GM23338 (cell line): Measurements from ENCODE around the gene AMBP. TPM values are rescaled to one million over a fixed set of nuclear protein-coding genes. Genes with fewer than 3 reads are reported as not detected.

ENCODE experiments used
- ATAC-seq: fragments of 200-7000 bp; cut with Tn5 transposase; 3 replicates; pipeline ENCODE4 v1.9.1; 2020
- DNase-seq: peaks from one replicate; pipeline ENCODE4 v3.0.0-alpha.2; 2015; ENCODE audit warnings: low spot score
- H2AFZ ChIP-seq: fragments of 200-600 bp; sonication (generic); 2 replicates; pipeline ENCODE4 v1.8.0; 2016; ENCODE audit warnings: antibody characterized with exemption, mild to moderate bottlenecking, moderate library complexity
- H3F3A ChIP-seq: fragments of 200-600 bp; sonication (generic); replicated peaks from 2 replicates; pipeline ENCODE4 v1.8.0; 2017; ENCODE audit warnings: antibody characterized with exemption, mixed run types, low read depth
- H3K27ac ChIP-seq: fragments of 200-600 bp; sonication (generic); 2 replicates; pipeline ENCODE4 v1.6.1; 2016; ENCODE audit warnings: low read depth
- H3K27me3 ChIP-seq: fragments of 200-600 bp; sonication (generic); 2 replicates; pipeline ENCODE4 v1.8.0; 2016; ENCODE audit warnings: mild to moderate bottlenecking, mixed run types, moderate library complexity; ENCODE audit not compliant: insufficient read depth
- H3K36me3 ChIP-seq: fragments of 200-600 bp; sonication (generic); 2 replicates; pipeline ENCODE4 v1.8.0; 2016; ENCODE audit warnings: mild to moderate bottlenecking; ENCODE audit not compliant: insufficient read depth
- H3K4me1 ChIP-seq: fragments of 200-600 bp; sonication (generic); 2 replicates; pipeline ENCODE4 v1.8.0; 2016; ENCODE audit warnings: mild to moderate bottlenecking, moderate library complexity; ENCODE audit not compliant: insufficient read depth
- H3K4me2 ChIP-seq: fragments of 200-600 bp; sonication (generic); 2 replicates; pipeline ENCODE4 v1.7.1; 2017; ENCODE audit warnings: mixed run types
- H3K4me3 ChIP-seq: fragments of 200-600 bp; sonication (generic); 2 replicates; pipeline ENCODE4 v1.6.1; 2016; ENCODE audit warnings: mixed run types
- H3K79me2 ChIP-seq: fragments of 200-600 bp; sonication (generic); replicated peaks from 2 replicates; pipeline ENCODE4 v1.8.0; 2017; ENCODE audit warnings: mild to moderate bottlenecking; ENCODE audit not compliant: insufficient read depth
- H3K9me2 ChIP-seq: fragments of 200-600 bp; sonication (generic); 2 replicates; pipeline ENCODE4 v1.8.0; 2017; ENCODE audit not compliant: insufficient read depth
- H4K20me1 ChIP-seq: fragments of 200-600 bp; sonication (generic); replicated peaks from 2 replicates; pipeline ENCODE4 v1.8.0; 2017; ENCODE audit warnings: mild to moderate bottlenecking; ENCODE audit not compliant: insufficient read depth
- H3K27ac Mint-ChIP-seq: 2 replicates; pipeline ENCODE4 v1.8.0; 2020; ENCODE audit warnings: inconsistent platforms, mild to moderate bottlenecking, moderate library complexity, mixed read lengths
- H3K27me3 Mint-ChIP-seq: 3 replicates; pipeline ENCODE4 v1.8.0; 2022; ENCODE audit warnings: low read depth, mild to moderate bottlenecking, moderate library complexity, mixed read lengths, inconsistent platforms; ENCODE audit not compliant: insufficient read depth, poor library complexity
- H3K36me3 Mint-ChIP-seq: 3 replicates; pipeline ENCODE4 v1.8.0; 2021; ENCODE audit warnings: low read depth, mild to moderate bottlenecking, inconsistent platforms, moderate library complexity, mixed read lengths
- H3K4me1 Mint-ChIP-seq: 3 replicates; pipeline ENCODE4 v1.8.0; 2020; ENCODE audit warnings: mild to moderate bottlenecking, inconsistent platforms, mixed read lengths
- H3K4me3 Mint-ChIP-seq: 3 replicates; pipeline ENCODE4 v1.8.0; 2021; ENCODE audit warnings: moderate library complexity, mild to moderate bottlenecking, inconsistent platforms, mixed read lengths
- H3K9me3 Mint-ChIP-seq: 3 replicates; pipeline ENCODE4 v1.8.0; 2020; ENCODE audit warnings: moderate library complexity, mild to moderate bottlenecking, inconsistent platforms, mixed read lengths
- CTCF ChIP-seq, 2 experiments: fragments of 200-600 bp in 1 of 2; sonication (generic) in 1 of 2; conservative IDR thresholded peaks; 2 replicates each; pipeline versions ENCODE4 v1.5.1 to v1.6.1; 2016 to 2017; ENCODE audit warnings: antibody characterized with exemption in 2 of 2, low read depth in 2 of 2, mild to moderate bottlenecking in 2 of 2, moderate library complexity in 1 of 2
- POLR2AphosphoS5 ChIP-seq: IDR thresholded peaks from 2 replicates; pipeline ENCODE4 v1.6.1; 2016; ENCODE audit warnings: antibody characterized with exemption, low read depth
- ZNF462 ChIP-seq: fragments of 250-450 bp; sonication (Bioruptor Pico); IDR thresholded peaks from 2 replicates; pipeline ENCODE4 v1.5.0; 2020; ENCODE audit warnings: mild to moderate bottlenecking, moderate library complexity
- polyA plus RNA-seq: library from polyadenylated mRNA; unstranded; fragments of >200 nt; fragmentation: Nextera tagmentation; extraction: Ambion mirVana; gene quantifications from 2 replicates; pipeline ENCODE4 v1.2.1, GENCODE V29; 2016
- total RNA-seq: library from RNA; depleted of rRNA; stranded (reverse); fragments of >200 nt; shearing (Covaris generic); gene quantifications from 2 replicates; pipeline ENCODE4 v1.2.3, GENCODE V29; 2014

The AMBP gene
- total and polyA plus RNA-seq, 2 experiments from 2014 or later, result 1.3 to 2.0 TPM

GRCh38 chr9:114121227-114122135 lies 43.4 kb upstream of the AMBP start:
- Histone ChIP-seq H4K20me1 (no peaks in the 10 kb centered on the region), H3K27me3 (no peaks in the 10 kb centered on the region), H3K36me3 (no peaks in the 10 kb centered on the region), H3K4me3 (no peak overlapping the region), H3K4me1 (no peaks in the 10 kb centered on the region), H3K4me2 (no peak overlapping the region), H3K79me2 (no peaks in the 10 kb centered on the region), H2AFZ (no peak overlapping the region), H3K9me2 (no peaks in the 10 kb centered on the region), H3F3A (no peaks in the 10 kb centered on the region), H3K27ac (no peak overlapping the region)
- peaks cover 10% of the 10 kb centered on the region for H3K27me3 Mint-ChIP-seq
- ATAC-seq, result no peak
- no peak for DNase-seq
- H3K36me3 Mint-ChIP-seq, result no peaks in the 10 kb centered on the region; the same call in 2 of the 3 replicates
- H3K9me3 Mint-ChIP-seq, result no peaks in the 10 kb centered on the region
- no peak for TF ChIP-seq ZNF462
- no peak for TF ChIP-seq POLR2AphosphoS5
- no peak for TF ChIP-seq CTCF (conservative IDR thresholded peaks at IDR 0.05; ENCODE audit: low read depth in 2 of 2)
- H3K27ac Mint-ChIP-seq, result no peak overlapping the region
- peaks cover 10% of the 10 kb centered on the region for H3K4me1 Mint-ChIP-seq
- no peak overlapping the region for H3K4me3 Mint-ChIP-seq
